ENCODE results near the gene ZNF839.
"Not testable (repeated sequence)": the region's sequence is repeated elsewhere in the genome, so short reads cannot be mapped to it uniquely, and the experiment has no call there.

Gene ZNF839

GRCh38 chr14:102319351-102320032 is at the start of gene ZNF839:
TSS of gene ZNF839 (plus strand) at chr14:102319746. CDS start at chr14:102319766, 20 bp downstream.
- DNase-seq, result peak; percentile 88 to 92 (median 89)

- no peak for DNase-seq
These were observed 47.2 kb upstream of the ZNF839 start for GRCh38 chr14:102272392-102272791.

GRCh38 chr14:102275866-102276265 is 43.7 kb upstream of the ZNF839 start:
- DNase-seq, result no peak

- DNase-seq, result no peak
These were observed 41.5 kb upstream of the ZNF839 start for GRCh38 chr14:102277874-102278630.

- no peak for DNase-seq
These were observed 41.0 kb upstream of the ZNF839 start for GRCh38 chr14:102278631-102278935.

- DNase-seq, result no peak
These were observed 40.3 kb upstream of the ZNF839 start for GRCh38 chr14:102279282-102279681.

- no peak for DNase-seq
These were observed 39.7 kb upstream of the ZNF839 start for GRCh38 chr14:102279688-102280348.

GRCh38 chr14:102280376-102280962 is 39.1 kb upstream of the ZNF839 start:
- DNase-seq, result no peak

GRCh38 chr14:102282751-102283465 is 36.6 kb upstream of the ZNF839 start:
- no peak for DNase-seq

- DNase-seq, result no peak
These were observed 35.9 kb upstream of the ZNF839 start for GRCh38 chr14:102283631-102284129.

GRCh38 chr14:102285106-102285505 is 34.4 kb upstream of the ZNF839 start:
- no peak for DNase-seq

GRCh38 chr14:102288139-102288538 is 31.4 kb upstream of the ZNF839 start:
- DNase-seq, result no peak

GRCh38 chr14:102292441-102292840 is 27.1 kb upstream of the ZNF839 start:
- no peak for DNase-seq

- DNase-seq, result no peak
These were observed 25.8 kb upstream of the ZNF839 start for GRCh38 chr14:102293781-102294180.

GRCh38 chr14:102295270-102295669 is 24.3 kb upstream of the ZNF839 start:
- no peak for DNase-seq

- DNase-seq, result no peak
These were observed 21.9 kb upstream of the ZNF839 start for GRCh38 chr14:102297436-102298170.

GRCh38 chr14:102298303-102299070 is 21.1 kb upstream of the ZNF839 start:
- DNase-seq, result not testable (repeated sequence)

- DNase-seq, result no peak
These were observed 15.9 kb upstream of the ZNF839 start for GRCh38 chr14:102303664-102304063.

GRCh38 chr14:102304611-102305506 is 14.7 kb upstream of the ZNF839 start, which contains the start of gene MOK:
TSS of gene MOK (minus strand) at chr14:102305164. CDS start at chr14:102304968, 196 bp downstream.
- peak; percentile 86 to 91 (median 90) for DNase-seq
